WTC11 (cell line): ENCODE measurements around the gene MS4A2. TPM values are rescaled to one million over a fixed set of nuclear protein-coding genes. Genes with fewer than 3 reads are reported as not detected.

Experiments
- ATAC-seq: fragments of 200-7000 bp; cut with Tn5 transposase; 2 replicates; pipeline ENCODE4 v1.10.0; 2021; ENCODE audit warnings: mild to moderate bottlenecking, moderate library complexity
- CTCF ChIA-PET: fragments of 300-600 bp; sonication (Branson Sonifier 250); formaldehyde crosslinking; loops from one replicate; lab custom pipeline; 2021; ENCODE audit warnings: antibody characterized with exemption; lab: Charles Lee
- POLR2A ChIA-PET: fragments of 350-600 bp; sonication (Branson Sonifier 250); formaldehyde crosslinking; loops from one replicate; lab custom pipeline; 2021; ENCODE audit warnings: antibody characterized with exemption; lab: Charles Lee
- DNase-seq: peaks from one replicate; pipeline ENCODE4 v3.0.0; 2021; ENCODE audit warnings: low spot score
- H3K27ac Mint-ChIP-seq: 2 replicates; pipeline ENCODE4 v1.8.0; 2021; ENCODE audit warnings: mixed read lengths
- H3K27me3 Mint-ChIP-seq: 2 replicates; pipeline ENCODE4 v1.8.0; 2021; ENCODE audit warnings: low read depth, mild to moderate bottlenecking, moderate library complexity, mixed read lengths
- H3K36me3 Mint-ChIP-seq: 2 replicates; pipeline ENCODE4 v1.8.0; 2021; ENCODE audit warnings: mixed read lengths
- H3K4me1 Mint-ChIP-seq: 2 replicates; pipeline ENCODE4 v1.8.0; 2022; ENCODE audit warnings: mixed read lengths
- H3K4me3 Mint-ChIP-seq: 2 replicates; pipeline ENCODE4 v1.8.0; 2021; ENCODE audit warnings: mild to moderate bottlenecking, moderate library complexity, mixed read lengths
- H3K9me3 Mint-ChIP-seq: 2 replicates; pipeline ENCODE4 v1.8.0; 2021; ENCODE audit warnings: mixed read lengths
- ELF4 ChIP-seq: sonication (generic); formaldehyde crosslinking; IDR thresholded peaks from 2 replicates; pipeline ENCODE4 v1.8.1; 2022; ENCODE audit warnings: low read depth, mild to moderate bottlenecking, moderate library complexity, missing genetic modification reagents
- EMX1 ChIP-seq: fragments of 250-450 bp; sonication (Bioruptor Pico); IDR thresholded peaks from 2 replicates; pipeline ENCODE4 v1.8.0; 2021; ENCODE audit warnings: mild to moderate bottlenecking
- USF2 ChIP-seq: sonication (generic); formaldehyde crosslinking; IDR thresholded peaks from 2 replicates; pipeline ENCODE4 v1.8.1; 2023; ENCODE audit warnings: mild to moderate bottlenecking, missing genetic modification reagents, moderate library complexity
- ZBTB21 ChIP-seq: sonication (generic); formaldehyde crosslinking; IDR thresholded peaks from 2 replicates; pipeline ENCODE4 v1.8.1; 2023; ENCODE audit warnings: mild to moderate bottlenecking, missing genetic modification reagents, borderline replicate concordance
- ZNF423 ChIP-seq: fragments of 250-450 bp; sonication (Bioruptor Pico); IDR thresholded peaks from 2 replicates; pipeline ENCODE4 v2.1.2; 2022; ENCODE audit warnings: mild to moderate bottlenecking, moderate library complexity
- ZNF671 ChIP-seq: fragments of 250-450 bp; sonication (Bioruptor Pico); IDR thresholded peaks from 2 replicates; pipeline ENCODE4 v1.8.0; 2021; ENCODE audit warnings: mild to moderate bottlenecking
- total RNA-seq: library from RNA; stranded (reverse); gene quantifications from 3 replicates; pipeline ENCODE4 v1.2.3, GENCODE V29; 2021
- TF ChIP-seq, protein P1 (sequence below): sonication (generic); formaldehyde crosslinking; conservative IDR thresholded peaks from 2 replicates; pipeline ENCODE4 v1.8.1; 2023; ENCODE audit warnings: mild to moderate bottlenecking, low read depth, missing genetic modification reagents, moderate library complexity
- TF ChIP-seq, protein P2 (sequence below): sonication (generic); formaldehyde crosslinking; IDR thresholded peaks from 2 replicates; pipeline ENCODE4 v1.8.1; 2022; ENCODE audit warnings: low read depth, missing genetic modification reagents, borderline replicate concordance

The MS4A2 gene
- total RNA-seq, 1 experiment from 2014 or later: not detected

DNA sequence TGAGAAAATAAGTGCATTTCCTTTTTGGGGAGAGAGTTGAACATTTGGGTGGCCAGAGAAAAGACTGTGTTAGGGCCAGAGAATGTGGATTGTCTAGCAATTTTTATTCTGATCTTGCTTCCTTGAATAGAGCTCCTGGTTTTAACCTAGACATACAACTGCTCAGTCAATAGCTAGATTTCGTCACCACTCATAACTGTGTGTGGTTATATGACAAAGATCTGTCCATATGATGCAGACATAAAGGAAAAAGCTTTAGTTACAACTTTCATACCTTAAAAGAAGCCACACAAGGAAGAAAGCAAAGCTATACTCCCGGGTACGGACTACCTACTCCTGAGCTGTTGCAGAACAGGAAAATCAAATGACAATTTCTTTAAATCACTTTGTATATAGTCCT, 57.2 kb downstream of the MS4A2 start:
- CTCF ChIA-PET: no interaction called here
- H3K9me3 Mint-ChIP-seq: no peaks in the 10 kb centered on the region

More for the DNA sequence above, 57.2 kb downstream of the MS4A2 start:
- TF ChIP-seq, protein P1, sequence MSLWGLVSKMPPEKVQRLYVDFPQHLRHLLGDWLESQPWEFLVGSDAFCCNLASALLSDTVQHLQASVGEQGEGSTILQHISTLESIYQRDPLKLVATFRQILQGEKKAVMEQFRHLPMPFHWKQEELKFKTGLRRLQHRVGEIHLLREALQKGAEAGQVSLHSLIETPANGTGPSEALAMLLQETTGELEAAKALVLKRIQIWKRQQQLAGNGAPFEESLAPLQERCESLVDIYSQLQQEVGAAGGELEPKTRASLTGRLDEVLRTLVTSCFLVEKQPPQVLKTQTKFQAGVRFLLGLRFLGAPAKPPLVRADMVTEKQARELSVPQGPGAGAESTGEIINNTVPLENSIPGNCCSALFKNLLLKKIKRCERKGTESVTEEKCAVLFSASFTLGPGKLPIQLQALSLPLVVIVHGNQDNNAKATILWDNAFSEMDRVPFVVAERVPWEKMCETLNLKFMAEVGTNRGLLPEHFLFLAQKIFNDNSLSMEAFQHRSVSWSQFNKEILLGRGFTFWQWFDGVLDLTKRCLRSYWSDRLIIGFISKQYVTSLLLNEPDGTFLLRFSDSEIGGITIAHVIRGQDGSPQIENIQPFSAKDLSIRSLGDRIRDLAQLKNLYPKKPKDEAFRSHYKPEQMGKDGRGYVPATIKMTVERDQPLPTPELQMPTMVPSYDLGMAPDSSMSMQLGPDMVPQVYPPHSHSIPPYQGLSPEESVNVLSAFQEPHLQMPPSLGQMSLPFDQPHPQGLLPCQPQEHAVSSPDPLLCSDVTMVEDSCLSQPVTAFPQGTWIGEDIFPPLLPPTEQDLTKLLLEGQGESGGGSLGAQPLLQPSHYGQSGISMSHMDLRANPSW (CRISPR knock-in tag): no peak
- TF ChIP-seq, protein P2, sequence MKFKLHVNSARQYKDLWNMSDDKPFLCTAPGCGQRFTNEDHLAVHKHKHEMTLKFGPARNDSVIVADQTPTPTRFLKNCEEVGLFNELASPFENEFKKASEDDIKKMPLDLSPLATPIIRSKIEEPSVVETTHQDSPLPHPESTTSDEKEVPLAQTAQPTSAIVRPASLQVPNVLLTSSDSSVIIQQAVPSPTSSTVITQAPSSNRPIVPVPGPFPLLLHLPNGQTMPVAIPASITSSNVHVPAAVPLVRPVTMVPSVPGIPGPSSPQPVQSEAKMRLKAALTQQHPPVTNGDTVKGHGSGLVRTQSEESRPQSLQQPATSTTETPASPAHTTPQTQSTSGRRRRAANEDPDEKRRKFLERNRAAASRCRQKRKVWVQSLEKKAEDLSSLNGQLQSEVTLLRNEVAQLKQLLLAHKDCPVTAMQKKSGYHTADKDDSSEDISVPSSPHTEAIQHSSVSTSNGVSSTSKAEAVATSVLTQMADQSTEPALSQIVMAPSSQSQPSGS (CRISPR knock-in tag): no peak
- TF ChIP-seq ZNF423 (CRISPR knock-in tag) (no peak), ZNF671 (CRISPR knock-in tag) (no peak), ZBTB21 (CRISPR knock-in tag) (no peak), USF2 (CRISPR knock-in tag) (no peak), EMX1 (CRISPR knock-in tag) (no peak), ELF4 (CRISPR knock-in tag) (no peak)
- H3K27ac Mint-ChIP-seq: no peak overlapping the region
- no peaks in the 10 kb centered on the region; the same call in 1 of the 2 replicates for H3K27me3 Mint-ChIP-seq
- no peaks in the 10 kb centered on the region for H3K36me3 Mint-ChIP-seq
- H3K4me1 Mint-ChIP-seq: no peaks in the 10 kb centered on the region
- DNase-seq (no peak), ATAC-seq (no peak)
- no peak overlapping the region for H3K4me3 Mint-ChIP-seq
- POLR2A ChIA-PET: no interaction called here

Other genes starting within 250 kb of the MS4A2 start
- gene CBLIF, start 243.2 kb upstream of the MS4A2 start, total RNA-seq: not detected in 3 replicates
- gene TCN1, start 222.2 kb upstream of the MS4A2 start, total RNA-seq: not detected in 3 replicates
- not detected in 3 replicates for gene OOSP3, start 209.9 kb upstream of the MS4A2 start, total RNA-seq
- not detected in 3 replicates for gene OOSP1, start 150.2 kb upstream of the MS4A2 start, total RNA-seq
- not detected in 3 replicates for gene OOSP4A, start 124.6 kb upstream of the MS4A2 start, total RNA-seq
- not detected in 3 replicates for gene OOSP4B, start 71.5 kb upstream of the MS4A2 start, total RNA-seq
- gene OOSP2, start 48.3 kb upstream of the MS4A2 start, total RNA-seq: not detected in 3 replicates
- not detected in 3 replicates for gene MS4A3, start 32.0 kb upstream of the MS4A2 start, total RNA-seq
- 0.16 to 0.39 TPM in 2 of 3 replicates, not detected in the other for gene MS4A6A, start 94.4 kb downstream of the MS4A2 start, total RNA-seq
- 0.18 TPM in 1 of 3 replicates, not detected in the others for gene MS4A4E, start 154.5 kb downstream of the MS4A2 start, total RNA-seq
- gene MS4A4A, start 192.0 kb downstream of the MS4A2 start, total RNA-seq: not detected in 3 replicates
- not detected in 3 replicates for gene MS4A6E, start 238.6 kb downstream of the MS4A2 start, total RNA-seq